NCI-H2081 (cell line): ENCODE data around the gene GET4.
A peak's percentile ranks its signal among the peaks of the same experiment; 100 is the strongest.

Experiments
- DNase-seq, 2 experiments: peaks; one replicate each; lab custom pipeline; 2025; lab: John Stamatoyannopoulos, UW

GET4 gene

DNA sequence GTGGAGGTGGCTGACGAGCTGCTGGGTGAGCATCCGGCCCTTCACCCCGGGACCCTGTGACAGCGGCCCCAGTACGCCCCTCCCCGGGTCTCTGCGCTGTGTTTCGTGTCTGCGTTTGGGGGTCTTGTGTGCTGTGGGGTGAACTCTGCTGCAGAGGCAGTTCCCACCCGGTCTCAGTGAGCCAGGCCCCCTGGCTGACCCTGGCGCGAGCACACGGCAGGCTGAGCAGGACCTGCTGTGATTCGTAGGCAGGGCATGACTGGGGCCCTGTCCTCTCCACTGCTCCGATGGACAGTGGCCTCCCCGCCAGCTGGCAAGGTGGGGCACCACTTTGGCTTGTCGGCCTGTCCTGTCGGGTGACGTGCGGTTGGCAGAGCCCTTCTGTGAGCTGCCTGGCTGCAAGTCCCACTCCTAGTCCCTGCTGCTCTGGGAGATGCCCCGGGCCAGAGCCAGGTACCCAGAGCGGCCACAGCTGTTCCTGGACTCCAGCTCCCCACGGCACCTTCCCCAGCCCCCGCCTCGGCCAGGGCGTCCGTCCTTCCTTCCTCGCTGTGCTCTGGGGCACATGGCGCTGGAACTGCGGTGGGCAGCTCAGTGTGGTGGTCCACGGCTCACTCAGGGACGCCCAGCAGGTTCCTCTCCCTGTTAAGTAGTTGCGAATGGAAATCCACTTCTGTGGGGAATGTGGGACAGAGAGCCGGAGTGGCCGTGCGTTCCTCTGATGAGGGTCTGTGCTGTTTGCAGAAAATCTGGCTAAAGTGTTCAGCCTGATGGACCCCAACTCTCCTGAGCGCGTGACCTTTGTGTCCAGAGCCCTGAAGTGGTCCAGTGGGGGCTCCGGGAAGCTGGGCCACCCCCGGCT lies 10.5 kb downstream of the GET4 start:
- DNase-seq: no peak

GRCh38 chr7:887488-887820 lies 11.1 kb downstream of the GET4 start:
- no peak for DNase-seq

GRCh38 chr7:888081-889024 lies 12.0 kb downstream of the GET4 start:
- DNase-seq: no peak

DNA sequence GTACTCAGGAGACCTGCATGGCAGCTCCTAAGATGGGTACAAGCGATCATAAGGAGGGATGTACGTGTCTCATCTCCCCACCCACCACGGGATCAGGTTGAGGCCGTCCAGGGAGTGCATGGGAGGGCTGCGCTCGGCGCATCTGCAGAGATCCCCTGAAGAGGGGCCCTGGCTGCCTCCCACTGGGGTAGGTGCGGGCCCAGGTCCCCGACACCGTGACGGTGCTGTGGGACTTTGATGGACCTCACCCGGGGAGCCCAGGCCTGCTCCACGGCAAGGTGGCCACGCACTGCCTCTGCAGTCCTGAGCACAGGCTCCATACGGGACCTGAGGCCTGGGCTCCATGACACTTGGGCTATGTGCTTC lies 12.7 kb downstream of the GET4 start:
- DNase-seq: no peak

- no peak for DNase-seq
Measured at GRCh38 chr7:889391-889790, 13.0 kb downstream of the GET4 start.

DNA sequence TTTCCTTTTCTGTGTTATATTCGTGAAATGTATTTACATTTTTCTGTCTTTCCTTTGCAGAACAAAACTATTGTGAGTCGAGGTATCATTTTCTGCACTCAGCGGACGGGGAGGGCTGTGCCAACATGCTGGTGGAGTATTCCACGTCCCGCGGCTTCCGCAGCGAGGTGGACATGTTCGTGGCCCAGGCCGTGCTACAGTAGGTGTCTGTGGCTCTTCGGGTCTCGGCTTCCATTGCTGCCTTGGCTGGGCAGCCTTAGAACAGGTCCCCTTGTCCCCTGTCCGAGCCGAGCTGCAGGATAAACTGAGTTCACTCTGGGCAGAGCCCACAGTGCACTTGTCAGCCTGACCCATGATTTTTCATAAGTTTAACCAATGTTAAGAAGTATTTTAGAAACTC lies 14.5 kb downstream of the GET4 start:
- DNase-seq: no peak

DNA sequence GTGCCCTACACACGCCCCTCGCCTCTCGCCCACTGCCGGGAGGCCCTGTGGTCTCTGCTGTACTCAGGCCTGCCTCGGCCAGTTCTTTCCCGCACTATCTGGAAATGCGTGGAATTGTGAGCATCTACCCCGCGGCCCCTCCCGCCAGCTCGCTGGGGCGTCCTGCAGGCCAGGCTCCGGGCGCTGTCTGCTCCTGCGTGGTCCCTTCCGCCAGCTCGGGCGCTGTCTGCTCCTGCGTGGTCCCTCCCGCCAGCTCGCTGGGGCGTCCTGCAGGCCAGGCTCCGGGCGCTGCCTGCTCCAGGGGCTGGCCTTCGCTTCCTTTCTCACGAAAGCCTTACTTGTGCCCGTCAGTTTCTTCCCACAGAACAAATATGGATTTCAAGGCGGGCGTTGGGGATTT lies 14.9 kb downstream of the GET4 start:
- DNase-seq: no peak

DNA sequence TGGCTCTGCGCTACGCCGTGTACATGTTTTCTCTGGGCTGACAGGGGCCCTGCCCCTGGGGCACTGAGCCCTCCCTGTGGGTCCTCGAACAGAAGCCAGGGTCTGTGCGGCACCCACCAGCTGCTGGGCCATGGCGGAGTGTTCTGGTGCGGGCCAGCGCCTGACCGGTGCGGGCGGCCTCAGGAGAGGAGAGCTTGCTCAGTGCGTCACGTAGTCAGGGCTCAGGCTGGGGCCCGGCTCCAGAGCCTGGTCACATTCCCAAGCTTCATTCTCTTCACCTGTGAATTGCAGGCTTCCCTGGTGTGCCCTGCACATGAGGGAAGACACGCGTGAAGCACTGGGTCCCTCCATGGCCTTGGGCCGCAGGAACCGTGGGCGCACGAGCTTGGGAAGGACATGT lies 15.5 kb downstream of the GET4 start:
- no peak for DNase-seq

DNA sequence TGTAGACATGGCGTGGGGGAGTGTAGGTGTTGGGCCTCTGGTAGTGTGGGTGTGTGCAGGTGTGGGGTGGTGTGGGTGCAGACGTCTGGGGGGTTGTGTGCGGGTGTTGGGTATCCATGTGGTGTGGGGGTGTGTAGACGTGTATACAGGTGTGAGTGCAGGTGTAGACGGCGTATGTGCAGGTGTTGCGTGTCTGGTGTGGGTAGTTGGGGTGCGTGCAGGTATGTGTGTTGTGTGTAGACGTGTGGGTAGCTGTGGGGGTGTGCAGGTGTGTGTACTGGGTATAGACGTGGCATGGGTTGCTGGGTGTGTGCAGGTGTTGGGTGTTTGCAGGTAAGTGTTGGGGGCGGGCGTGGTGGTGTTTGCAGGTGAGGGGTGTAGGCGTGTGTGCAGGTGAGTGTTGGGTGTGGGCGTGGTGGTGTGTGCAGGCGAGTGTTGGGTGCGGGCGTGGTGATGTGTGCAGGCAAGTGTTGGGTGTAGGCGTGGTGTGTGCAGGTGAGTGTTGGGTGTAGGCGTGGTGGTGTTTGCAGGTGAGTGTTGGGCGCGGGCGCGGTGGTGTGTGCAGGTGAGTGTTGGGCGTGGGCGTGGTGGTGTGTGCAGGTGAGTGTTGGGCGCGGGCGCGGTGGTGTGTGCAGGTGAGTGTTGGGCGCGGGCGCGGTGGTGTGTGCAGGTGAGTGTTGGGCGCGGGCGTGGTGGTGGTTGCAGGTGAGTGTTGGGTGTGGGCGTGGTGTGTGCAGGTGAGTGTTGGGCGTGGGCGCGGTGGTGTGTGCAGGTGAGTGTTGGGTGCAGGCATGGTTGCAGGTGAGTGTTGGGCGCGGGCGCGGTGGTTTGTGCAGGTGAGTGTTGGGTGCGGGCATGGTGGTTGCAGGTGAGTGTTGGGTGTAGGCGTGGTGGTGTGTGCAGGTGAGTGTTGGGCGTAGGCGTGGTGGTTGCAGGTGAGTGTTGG lies 16.6 kb downstream of the GET4 start:
- DNase-seq: no peak

DNA sequence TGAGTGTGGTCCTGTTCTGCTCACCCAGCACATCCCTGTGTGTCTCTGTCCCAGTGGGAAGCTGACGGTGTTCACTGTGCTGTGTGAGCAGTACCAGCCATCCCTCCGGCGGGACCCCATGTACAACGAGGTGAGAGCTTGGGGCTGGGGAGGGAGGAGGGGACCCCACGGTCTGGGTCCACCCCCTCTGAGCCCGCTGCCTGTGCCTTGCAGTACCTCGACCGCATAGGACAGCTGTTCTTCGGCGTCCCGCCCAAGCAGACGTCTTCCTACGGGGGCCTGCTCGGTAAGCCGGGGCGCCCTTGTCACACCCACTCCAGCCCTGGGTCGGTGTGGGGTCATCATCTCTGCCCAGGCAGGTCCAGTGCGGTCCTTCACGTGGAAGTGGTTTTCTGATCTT lies 17.3 kb downstream of the GET4 start:
- no peak for DNase-seq

DNA sequence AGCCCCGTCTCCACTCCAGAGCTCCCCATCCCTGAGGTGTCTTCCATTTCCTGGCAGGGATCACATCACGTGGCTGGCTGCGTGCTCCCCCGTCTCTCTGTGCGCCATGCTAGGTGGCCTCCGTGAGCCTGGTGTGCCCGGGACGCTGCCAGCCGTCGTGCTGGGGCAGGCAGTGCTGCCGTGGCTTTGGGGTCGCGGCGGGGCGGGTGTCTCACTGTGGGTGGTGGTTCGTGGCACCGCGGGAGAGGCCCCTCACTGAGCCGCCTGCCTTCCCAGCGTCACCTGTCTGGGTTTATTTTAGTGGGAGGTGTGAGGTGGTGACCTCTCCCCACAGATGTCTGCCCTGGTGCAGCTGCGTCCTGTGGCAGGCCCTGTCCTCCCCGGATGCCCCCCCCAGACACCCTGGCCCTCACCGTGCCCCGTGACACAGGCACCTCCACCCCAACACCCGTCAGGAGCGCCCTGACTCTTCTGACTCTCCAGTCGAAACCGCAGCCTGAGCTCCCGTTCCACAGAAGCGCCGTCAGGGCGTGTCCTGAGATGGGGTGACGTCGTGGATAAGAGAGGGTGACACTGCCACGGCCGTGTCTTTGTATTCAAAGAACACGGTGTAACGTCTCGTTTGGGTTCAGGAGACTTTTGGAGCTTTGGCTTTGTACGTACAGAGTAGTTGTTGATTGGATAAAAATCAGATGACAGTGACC lies 18.0 kb downstream of the GET4 start:
- no peak for DNase-seq

DNA sequence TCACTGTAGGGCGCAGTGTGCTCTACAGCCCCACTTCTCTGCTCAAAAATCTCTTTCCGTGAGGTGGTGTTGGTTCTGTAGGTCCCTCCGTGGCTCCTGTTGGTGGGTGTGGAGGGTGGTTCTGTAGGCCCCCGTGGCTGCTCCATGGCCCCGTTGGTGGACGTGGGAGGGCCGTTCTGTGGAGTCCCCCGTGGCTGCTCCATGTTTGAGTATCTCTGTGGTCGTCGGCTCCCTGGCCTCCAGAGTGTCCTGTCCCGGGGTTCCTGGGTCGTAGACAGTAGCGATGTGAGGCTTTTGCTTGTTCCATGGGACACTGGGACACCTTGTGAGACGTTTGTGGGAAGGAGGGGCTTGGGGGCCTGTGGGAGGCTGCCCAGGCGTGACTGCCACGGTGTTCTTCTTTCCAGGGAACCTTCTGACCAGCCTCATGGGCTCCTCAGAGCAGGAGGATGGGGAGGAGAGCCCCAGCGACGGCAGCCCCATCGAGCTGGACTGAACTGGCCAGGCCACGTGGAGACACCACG lies 18.6 kb downstream of the GET4 start:
- DNase-seq: no peak

GRCh38 chr7:895451-896052 lies 19.2 kb downstream of the GET4 start:
- DNase-seq: no peak

DNA sequence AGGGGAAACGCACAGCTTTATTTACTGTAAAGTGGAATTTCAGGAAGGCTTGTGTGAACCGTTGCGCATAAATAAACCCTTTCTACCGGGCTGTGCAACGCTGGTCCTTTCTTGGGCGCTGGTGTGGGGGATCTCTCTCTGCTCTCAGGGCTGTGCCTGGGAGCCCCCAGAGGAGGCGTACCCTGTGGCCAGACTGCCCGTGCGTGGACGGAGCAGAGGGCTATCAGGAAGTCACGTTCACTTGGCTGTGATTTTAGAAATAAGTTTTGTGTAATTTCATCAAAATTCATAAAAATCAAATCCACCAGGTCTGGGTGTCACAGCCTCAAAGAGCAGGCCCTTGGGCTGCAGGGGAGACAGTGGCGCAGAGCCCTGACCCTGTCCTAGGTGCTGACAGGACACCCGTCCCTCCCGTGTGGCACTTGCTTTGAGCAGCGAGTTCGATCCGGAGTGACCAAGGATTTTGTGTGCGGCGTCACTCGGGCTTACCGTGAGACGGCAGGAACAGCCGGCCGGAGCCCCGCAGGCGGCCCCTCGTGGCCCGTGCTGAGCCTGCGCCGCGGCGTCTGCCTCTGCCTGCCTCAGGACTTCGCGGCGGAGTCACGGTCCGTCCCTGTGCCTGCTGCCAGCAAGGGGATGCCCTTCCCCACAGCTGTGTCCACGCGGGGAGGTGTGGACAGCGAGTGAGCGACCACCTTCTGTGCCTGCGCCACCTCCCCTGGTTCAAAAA lies 20.2 kb downstream of the GET4 start:
- DNase-seq: no peak

GRCh38 chr7:897086-897485 lies 20.7 kb downstream of the GET4 start:
- DNase-seq: no peak

GRCh38 chr7:897771-898376 lies 21.5 kb downstream of the GET4 start:
- peak; percentile 12 to 24 for DNase-seq

DNA sequence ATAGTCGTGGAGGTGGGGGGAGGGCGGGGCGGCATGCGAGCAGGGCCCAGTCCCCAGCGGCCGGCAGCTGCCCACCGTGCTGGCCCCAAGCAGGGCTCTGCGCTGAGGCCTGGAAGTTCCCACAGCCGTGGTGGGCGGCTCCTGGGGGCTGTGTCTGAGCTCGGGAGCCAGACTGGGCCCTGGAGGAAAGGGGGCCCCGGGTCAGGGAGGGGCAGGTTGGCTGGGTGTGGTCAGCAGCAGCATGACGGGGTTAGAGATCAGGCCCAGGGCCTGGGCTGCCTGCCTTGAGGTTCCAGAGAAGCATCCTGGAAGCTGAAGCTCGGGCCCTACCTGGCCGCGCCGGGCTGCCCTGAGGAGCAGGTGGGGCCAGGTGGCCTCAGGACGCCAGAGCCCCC lies 22.1 kb downstream of the GET4 start:
- DNase-seq: no peak

DNA sequence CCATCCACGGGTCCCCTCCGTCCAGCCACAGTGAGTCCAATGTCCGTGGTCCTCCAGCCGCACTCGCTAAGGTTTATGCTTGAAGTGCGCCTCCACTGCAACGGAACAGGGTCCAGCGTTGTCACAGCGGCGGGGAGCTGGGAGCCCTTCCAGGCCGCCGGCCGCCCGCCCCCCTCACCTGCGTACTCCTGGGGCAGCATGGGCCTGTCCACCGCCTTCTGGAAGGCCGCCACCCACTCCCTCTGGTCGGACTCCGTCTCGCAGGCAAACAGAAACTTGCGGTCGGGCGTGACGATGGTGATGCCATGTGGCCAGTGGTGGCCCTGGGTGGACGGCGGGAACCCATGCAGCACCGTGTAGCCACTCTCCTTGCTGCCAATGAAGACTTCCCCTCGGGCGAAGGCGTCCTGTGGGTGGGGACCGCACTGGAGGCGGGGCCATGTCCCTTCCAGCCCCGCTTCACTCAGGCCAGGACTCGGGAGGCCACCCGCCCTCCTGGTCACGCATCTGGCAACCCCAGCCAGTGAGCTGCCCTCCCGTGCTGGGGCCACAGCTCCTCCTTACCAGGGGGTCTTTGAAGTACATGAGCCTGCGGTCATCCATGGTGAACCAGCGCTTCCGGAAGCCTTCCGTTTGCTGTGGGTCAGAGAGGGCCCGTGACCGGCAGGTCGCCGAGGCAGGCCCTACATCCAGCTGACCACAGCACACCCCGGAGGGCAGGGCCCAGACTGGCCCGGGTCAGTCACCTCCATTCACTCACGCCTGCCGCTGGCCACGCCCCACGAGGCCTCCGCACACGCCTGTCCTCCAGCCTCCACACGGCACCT lies 22.7 kb downstream of the GET4 start:
- DNase-seq: no peak

- no peak for DNase-seq
Measured at GRCh38 chr7:899806-900205, 23.5 kb downstream of the GET4 start.
